Esophagus squamous epithelium (tissue), 4 donors: ENCODE results near the gene LENEP.

Experiments used
- CTCF ChIP-seq, 6 experiments: fragments of 450-650 bp in 4 of 6; fragments of 200-600 bp in 2 of 6; sonication (generic) in 2 of 6; IDR thresholded peaks; one replicate each; pipeline ENCODE4 v1.5.1; 2016 to 2019; ENCODE audit warnings: antibody characterized with exemption in 6 of 6, mild to moderate bottlenecking in 4 of 6, moderate library complexity in 4 of 6
- POLR2A ChIP-seq, 4 donors: fragments of 450-650 bp; IDR thresholded peaks; one replicate each; pipeline ENCODE4 v1.6.1; 2017; ENCODE audit warnings: antibody characterized with exemption in 4 of 4, mild to moderate bottlenecking in 4 of 4, moderate library complexity in 3 of 4

GRCh38 chr1:155040358-155041093, 47.1 kb downstream of the LENEP start:
- TF ChIP-seq CTCF (IDR thresholded peaks at IDR 0.05) (no peak), POLR2A (IDR thresholded peaks at IDR 0.05) (no peak)
